Fibroblast of pulmonary artery (primary cell): Measurements from ENCODE around the gene RPN2.
A peak's percentile ranks its signal among the peaks of the same experiment; 100 is the strongest.

Experiments used
- DNase-seq: peaks from one replicate; pipeline ENCODE4 v3.0.0-alpha.2; 2010; ENCODE audit warnings: low read depth
- H3K4me3 ChIP-seq: replicated peaks from 2 replicates; pipeline ENCODE4 v1.5.1; 2011; ENCODE audit warnings: low read depth, mild to moderate bottlenecking, control low read depth, low read length, moderate library complexity
- CTCF ChIP-seq: IDR thresholded peaks from 2 replicates; pipeline ENCODE4 v1.5.1; 2011; ENCODE audit warnings: mild to moderate bottlenecking, control low read depth, low read length, inconsistent platforms; ENCODE audit errors: missing control alignments

RPN2 gene

GRCh38 chr20:37193821-37194220 is 14.7 kb downstream of the RPN2 start:
- DNase-seq: no peak
- H3K4me3 ChIP-seq: no peak overlapping the region
- TF ChIP-seq CTCF: no peak

GRCh38 chr20:37194621-37195417 is 15.7 kb downstream of the RPN2 start:
- no peak for TF ChIP-seq CTCF
- DNase-seq: no peak
- no peak overlapping the region for H3K4me3 ChIP-seq

GRCh38 chr20:37198932-37199660 is 20.0 kb downstream of the RPN2 start:
- H3K4me3 ChIP-seq: no peak overlapping the region
- DNase-seq: no peak
- no peak for TF ChIP-seq CTCF

- no peak for TF ChIP-seq CTCF
- no peak for DNase-seq
- no peak overlapping the region for H3K4me3 ChIP-seq
Observed at GRCh38 chr20:37200376-37200775, 21.2 kb downstream of the RPN2 start.

- no peak for TF ChIP-seq CTCF
- DNase-seq: no peak
- H3K4me3 ChIP-seq: no peak overlapping the region
Observed at GRCh38 chr20:37200926-37201826, 22.0 kb downstream of the RPN2 start.

- TF ChIP-seq CTCF: no peak
- no peak for DNase-seq
- H3K4me3 ChIP-seq: peak overlapping the region; percentile 15
Observed at GRCh38 chr20:37201827-37202162, 22.7 kb downstream of the RPN2 start.
